Heart right ventricle (tissue), 16 donors: ENCODE data around the gene TMC3. TPM values are rescaled to one million over a fixed set of nuclear protein-coding genes. Genes with fewer than 3 reads are reported as not detected.

Experiments used
- ATAC-seq, 8 donors: fragments of 200-7000 bp; cut with Tn5 transposase; one replicate each; pipeline ENCODE4 v1.9.1; 2020; ENCODE audit warnings: mild to moderate bottlenecking in 8 of 8, moderate library complexity in 8 of 8, moderate number of reproducible peaks in 1 of 8
- DNase-seq, 2 donors: peaks; one replicate each; pipeline ENCODE4 v3.0.0-alpha.2; 2020
- H3K27ac ChIP-seq, 10 donors: fragments of 200-600 bp; sonication (generic) in 2 of 10; one replicate each; pipeline versions ENCODE4 v1.5.0 to v1.8.0; 2020 to 2022; ENCODE audit warnings: mild to moderate bottlenecking in 3 of 10
- H3K27me3 ChIP-seq, 7 donors: fragments of 200-600 bp; one replicate each; pipeline ENCODE4 v1.8.0; 2021 to 2022; ENCODE audit warnings: mild to moderate bottlenecking in 2 of 7
- H3K36me3 ChIP-seq, 9 donors: fragments of 200-600 bp; sonication (generic) in 1 of 9; one replicate each; pipeline versions ENCODE4 v1.5.0 to v1.8.0; 2020 to 2022; ENCODE audit warnings: mild to moderate bottlenecking in 2 of 9
- H3K4me1 ChIP-seq, 9 donors: fragments of 200-600 bp; sonication (generic) in 1 of 9; one replicate each; pipeline versions ENCODE4 v1.5.0 to v1.8.0; 2020 to 2022; ENCODE audit warnings: mild to moderate bottlenecking in 4 of 9
- H3K4me3 ChIP-seq, 10 donors: fragments of 200-600 bp; sonication (generic) in 2 of 10; one replicate each; pipeline versions ENCODE4 v1.5.0 to v1.8.0; 2020 to 2022; ENCODE audit warnings: mild to moderate bottlenecking in 7 of 10, moderate library complexity in 2 of 10
- H3K9me3 ChIP-seq, 11 donors: fragments of 200-600 bp in 10 of 11; sonication (generic) in 2 of 11; one replicate each; pipeline versions ENCODE4 v1.5.0 to v1.8.0; 2013 to 2022; ENCODE audit warnings: mild to moderate bottlenecking in 2 of 11, control low read depth in 1 of 11, moderate library complexity in 1 of 11
- WGBS, 2 donors: extraction: QIAGEN DNeasy Blood & Tissue Kit; methylation state at CpG; one replicate each; pipeline ENCODE4 v1.1.7; 2013; ENCODE audit warnings: inconsistent platforms in 1 of 2; 5-methylcytosine and 5-hydroxymethylcytosine counted together
- intact Hi-C, 10 donors: fragments of 100-400 bp; cut with DNase I; formaldehyde crosslinking; loops; one replicate each; pipeline versions ENCODE4 v1.11.1 to v1.14.2; 2022
- polyA plus RNA-seq, 2 donors: library from polyadenylated mRNA; stranded (reverse); fragments of 200-250 nt; gene quantifications; one replicate each; pipeline ENCODE4 v1.2.3, GENCODE V29; 2013
- total RNA-seq, 10 donors: library from RNA; stranded (reverse); fragmentation: NEBNext Ultra II Directional in 3 of 10; extraction: Animal tissue kit (Norgen Biotek cat#: 25700) in 3 of 10; gene quantifications; one replicate each; pipeline versions ENCODE4 v1.2.1 to v1.2.4, GENCODE V29; 2021 to 2023
- TF ChIP-seq, protein P1 (sequence below), 9 donors: fragments of 200-600 bp; sonication (generic) in 2 of 9; IDR thresholded peaks; one replicate each; pipeline versions ENCODE4 v1.5.0 to v1.8.0; 2021 to 2022; ENCODE audit warnings: antibody characterized with exemption in 9 of 9, mild to moderate bottlenecking in 5 of 9, moderate library complexity in 1 of 9
- donor health status: Arrhythmogenic right ventricular cardiomyopathy.
- donor health status: ischemic (EF 13 %, LVEDD 7.1; RV severe dilation, severe dysfunction).
- donor health status: healthy with polysubstance abuse.
- donor health status: DM: no; HTN: yes; CAD: no.
- donor health status: DM: no; HTN: no; CAD: no.
- donor health status: ischemic (EF 25% LVEDD 6.9; RV normal size, moderate dysfunction).
- donor health status: ischemic (EF 25% LVEDD 5.7; RV mildly dilated, moderate dysfunction).
- donor health status: healthy.
- donor health status: DM: yes; HTN: yes; CAD: no.
- donor health status: Ischemic cardiomyopathy.
- donor health status: ischemic (EF 35%, LVEDD 5.7; RV mildly dilated, moderate dysfunction).
- donor health status: nonischemic (EF 11% LVEDD 7.7; RV severe dilation, severe dysfunction).
- donor health status: DM: yes; HTN: yes; CAD: no.
- donor health status: PGD.
- donor health status: ischemic (EF 29% LVEDD 5.4; RV normal size, mild dysfunction).
- donor health status: nonischemic (EF 23%, LVEDD 6.1; RV moderate dilation, normal function).

The TMC3 gene
- total and polyA plus RNA-seq, 12 donors, result under 0.01 TPM; not detected in 11

DNA sequence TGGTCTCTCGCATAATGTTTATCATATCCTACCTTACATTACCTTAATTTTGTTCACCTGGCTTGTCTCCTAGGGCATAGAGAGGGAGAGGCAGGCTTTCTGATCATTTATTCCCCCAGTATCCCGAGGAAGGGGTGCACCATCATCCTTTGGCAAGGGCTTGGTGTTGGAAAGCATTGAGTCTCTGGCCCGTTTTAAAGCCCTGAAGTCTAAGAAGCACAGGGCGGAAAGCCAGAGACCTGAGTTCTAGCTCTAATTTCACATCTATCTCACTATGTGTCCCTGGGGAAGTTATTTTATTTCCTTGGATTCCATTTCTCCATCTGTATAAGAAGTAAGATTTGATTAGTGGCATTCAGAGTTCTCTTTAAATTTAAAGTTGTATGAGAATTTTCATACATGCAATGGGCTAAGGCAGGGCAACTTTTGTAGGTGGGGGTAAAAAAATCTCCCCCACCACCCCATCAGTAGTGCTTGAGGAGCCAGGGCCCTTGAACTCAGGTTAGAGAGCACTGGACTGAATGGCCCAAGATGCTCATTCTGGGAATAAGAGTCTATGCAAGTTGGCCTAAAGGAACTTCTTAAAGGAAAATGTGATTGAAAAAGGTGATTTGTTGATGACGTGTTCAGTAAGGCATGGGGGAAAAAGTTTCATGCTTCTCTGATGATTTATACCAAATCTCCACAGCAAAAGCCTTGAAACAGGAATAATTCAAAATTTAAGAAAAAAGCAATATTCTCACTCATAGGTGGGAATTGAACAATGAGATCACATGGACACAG, 10.1 kb downstream of the TMC3 start:
- Histone ChIP-seq H3K9me3 (no peaks in the 10 kb centered on the region), H3K27me3 (peaks cover 0 to 5% (median 0%) of the 10 kb centered on the region in 7 donors), H3K4me3 (no peak overlapping the region), H3K27ac (peak overlapping the region in 1 of 10 donors; percentile 0), H3K36me3 (no peaks in the 10 kb centered on the region), H3K4me1 (no peaks in the 10 kb centered on the region)
- DNase-seq, result no peak
- peak in 2 of 8 donors; percentile 50 to 55 for ATAC-seq
- 72 to 78% methylated on average over 5 of the region's 5 CpGs for WGBS, 2 donors
- TF ChIP-seq, protein P1, sequence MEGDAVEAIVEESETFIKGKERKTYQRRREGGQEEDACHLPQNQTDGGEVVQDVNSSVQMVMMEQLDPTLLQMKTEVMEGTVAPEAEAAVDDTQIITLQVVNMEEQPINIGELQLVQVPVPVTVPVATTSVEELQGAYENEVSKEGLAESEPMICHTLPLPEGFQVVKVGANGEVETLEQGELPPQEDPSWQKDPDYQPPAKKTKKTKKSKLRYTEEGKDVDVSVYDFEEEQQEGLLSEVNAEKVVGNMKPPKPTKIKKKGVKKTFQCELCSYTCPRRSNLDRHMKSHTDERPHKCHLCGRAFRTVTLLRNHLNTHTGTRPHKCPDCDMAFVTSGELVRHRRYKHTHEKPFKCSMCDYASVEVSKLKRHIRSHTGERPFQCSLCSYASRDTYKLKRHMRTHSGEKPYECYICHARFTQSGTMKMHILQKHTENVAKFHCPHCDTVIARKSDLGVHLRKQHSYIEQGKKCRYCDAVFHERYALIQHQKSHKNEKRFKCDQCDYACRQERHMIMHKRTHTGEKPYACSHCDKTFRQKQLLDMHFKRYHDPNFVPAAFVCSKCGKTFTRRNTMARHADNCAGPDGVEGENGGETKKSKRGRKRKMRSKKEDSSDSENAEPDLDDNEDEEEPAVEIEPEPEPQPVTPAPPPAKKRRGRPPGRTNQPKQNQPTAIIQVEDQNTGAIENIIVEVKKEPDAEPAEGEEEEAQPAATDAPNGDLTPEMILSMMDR (IDR thresholded peaks at IDR 0.05), result no peak
- intact Hi-C loops, result no loop called here

- Histone ChIP-seq H3K4me1 (no peaks in the 10 kb centered on the region), H3K27ac (peak overlapping the region in 2 of 10 donors; percentile 0 to 8), H3K36me3 (no peaks in the 10 kb centered on the region), H3K4me3 (no peak overlapping the region), H3K9me3 (no peaks in the 10 kb centered on the region), H3K27me3 (peaks cover 0 to 5% (median 0%) of the 10 kb centered on the region in 7 donors)
- TF ChIP-seq, protein P1 (IDR thresholded peaks at IDR 0.05), result no peak
- intact Hi-C loops, result no loop called here
- DNase-seq, result no peak
- peak in 2 of 8 donors; percentile 27 to 29 for ATAC-seq
- WGBS, 2 donors, result 72 to 75% methylated on average over 3 of the region's 3 CpGs
These were observed 10.7 kb downstream of the TMC3 start for GRCh38 chr15:81363276-81363675.

DNA sequence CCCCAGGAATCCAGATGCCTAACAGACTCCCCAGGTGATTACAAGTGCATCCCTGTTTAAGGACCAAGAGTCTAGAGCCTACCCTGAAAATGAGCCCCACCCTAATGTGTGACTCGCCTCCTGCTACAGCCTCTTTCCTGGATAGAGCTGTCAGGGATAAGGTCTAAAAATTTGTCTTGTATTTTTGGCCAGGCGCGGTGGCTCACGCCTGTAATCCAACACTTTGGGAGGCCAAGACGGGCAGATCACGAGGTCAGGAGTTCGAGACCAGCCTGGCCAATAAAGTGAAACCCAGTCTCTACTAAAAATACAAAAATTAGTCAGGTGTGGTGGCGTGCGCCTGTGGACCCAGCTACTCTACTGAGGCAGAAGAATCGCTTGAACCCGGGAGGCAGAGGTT, 11.2 kb downstream of the TMC3 start:
- H3K27ac ChIP-seq, result peak overlapping the region in 1 of 10 donors; percentile 8
- no peaks in the 10 kb centered on the region for H3K9me3 ChIP-seq
- no peak for DNase-seq
- TF ChIP-seq, protein P1 (IDR thresholded peaks at IDR 0.05), result no peak
- intact Hi-C loops, result no loop called here
- peak in 1 of 8 donors; percentile 9 for ATAC-seq
- H3K4me1 ChIP-seq, result no peaks in the 10 kb centered on the region
- H3K36me3 ChIP-seq, result no peaks in the 10 kb centered on the region
- 77 to 89% methylated on average over 11 of the region's 11 CpGs for WGBS, 2 donors
- no peak overlapping the region for H3K4me3 ChIP-seq
- H3K27me3 ChIP-seq, result peaks cover 0 to 5% (median 0%) of the 10 kb centered on the region in 7 donors

DNA sequence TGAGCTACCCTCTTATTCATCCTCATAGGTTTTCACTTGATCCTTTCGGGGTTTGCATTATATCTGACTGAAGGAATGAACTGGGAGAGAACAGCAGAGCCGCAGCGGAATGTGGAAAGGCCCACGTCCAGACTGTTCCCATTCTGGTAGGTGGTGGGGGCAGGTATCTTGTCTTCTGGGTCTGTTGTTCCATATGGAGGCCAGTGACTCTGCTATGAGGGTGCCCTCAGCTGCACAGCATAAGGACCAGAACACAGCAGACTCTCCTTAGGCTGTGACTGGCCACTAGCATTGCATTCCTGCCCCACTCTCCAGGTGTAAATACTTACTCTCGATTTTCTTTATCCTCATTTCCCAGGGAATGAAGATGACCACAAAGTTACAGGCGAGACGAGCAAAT, 12.1 kb downstream of the TMC3 start:
- no peaks in the 10 kb centered on the region for H3K4me1 ChIP-seq
- no peaks in the 10 kb centered on the region for H3K9me3 ChIP-seq
- H3K27me3 ChIP-seq, result peaks cover 0 to 5% (median 0%) of the 10 kb centered on the region in 7 donors
- no peaks in the 10 kb centered on the region for H3K36me3 ChIP-seq
- no peak overlapping the region for H3K4me3 ChIP-seq
- intact Hi-C loops, result no loop called here
- 88 to 92% methylated on average over 7 of the region's 7 CpGs for WGBS, 2 donors
- TF ChIP-seq, protein P1 (IDR thresholded peaks at IDR 0.05), result no peak
- ATAC-seq (no peak), DNase-seq (no peak)
- H3K27ac ChIP-seq, result no peak overlapping the region
